Uterus (tissue), 4 donors: ENCODE data around the gene NUDT17. TPM values are rescaled to one million over a fixed set of nuclear protein-coding genes. Genes with fewer than 3 reads are reported as not detected.
A peak's percentile ranks its signal among the peaks of the same experiment; 100 is the strongest.

ENCODE experiments used
- DNase-seq, 2 donors: peaks; one replicate each; pipeline ENCODE4 v3.0.0-alpha.2; 2019 to 2020
- H3K27ac ChIP-seq, 2 donors: fragments of 200-600 bp; sonication (generic); 1 replicate in 1 of 2; 2 replicates in 1 of 2; pipeline ENCODE4 v1.5.1; 2016 to 2018
- H3K27me3 ChIP-seq, 2 donors: fragments of 200-600 bp; sonication (generic); one replicate each; pipeline ENCODE4 v1.5.1; 2018 to 2019; ENCODE audit warnings: control low read depth in 1 of 2
- H3K36me3 ChIP-seq, 2 donors: fragments of 200-600 bp; sonication (generic); one replicate each; pipeline ENCODE4 v1.5.1; 2019; ENCODE audit warnings: control low read depth in 1 of 2
- H3K4me1 ChIP-seq, 2 donors: fragments of 200-600 bp; sonication (generic); one replicate each; pipeline ENCODE4 v1.5.1; 2018 to 2019; ENCODE audit warnings: control low read depth in 1 of 2
- H3K4me3 ChIP-seq, 2 donors: fragments of 200-600 bp; sonication (generic); 1 replicate in 1 of 2; 2 replicates in 1 of 2; pipeline ENCODE4 v1.5.1; 2018 to 2019; ENCODE audit warnings: mild to moderate bottlenecking in 1 of 2
- H3K9me3 ChIP-seq, 2 donors: fragments of 200-600 bp; sonication (generic); one replicate each; pipeline ENCODE4 v1.5.1; 2019; ENCODE audit warnings: control low read depth in 1 of 2
- CTCF ChIP-seq, 4 experiments: fragments of 200-600 bp in 2 of 4; fragments of 450-650 bp in 2 of 4; sonication (generic) in 2 of 4; IDR thresholded peaks; one replicate each; pipeline ENCODE4 v1.5.1; 2016 to 2019; ENCODE audit warnings: antibody characterized with exemption in 4 of 4, mild to moderate bottlenecking in 2 of 4, moderate library complexity in 1 of 4
- POLR2A ChIP-seq, 2 donors: fragments of 450-650 bp; IDR thresholded peaks; one replicate each; pipeline ENCODE4 v1.6.1; 2016; ENCODE audit warnings: antibody characterized with exemption in 2 of 2, mild to moderate bottlenecking in 1 of 2, moderate library complexity in 1 of 2
- intact Hi-C: fragments of 100-400 bp; cut with DNase I; formaldehyde crosslinking; loops from one replicate; pipeline ENCODE4 v1.15.1; 2023; ENCODE audit warnings: low total_unique reads
- total RNA-seq, 4 donors: library from RNA; depleted of rRNA in 3 of 4; stranded (reverse); fragments of >200 nt in 3 of 4; gene quantifications; one replicate each; pipeline versions ENCODE4 v1.1.0 to v1.2.4, GENCODE V29; 2014 to 2023
- donor health status: DM: yes; HTN: yes; CAD: no.

The NUDT17 gene
- total RNA-seq, 4 donors from 2014 or later, result 2.5 to 5.6 (median 4.7) TPM; not detected in 1

GRCh38 chr1:145855426-145855948 lies 10.1 kb downstream of the NUDT17 start:
- TF ChIP-seq POLR2A (IDR thresholded peaks at IDR 0.05) (no peak), CTCF (IDR thresholded peaks at IDR 0.05) (no peak)
- intact Hi-C loops, result no loop called here
- Histone ChIP-seq H3K27me3 (no peaks in the 10 kb centered on the region), H3K4me3 (no peak overlapping the region), H3K4me1 (peaks cover 0 to 6% of the 10 kb centered on the region in 2 donors), H3K36me3 (no peaks in the 10 kb centered on the region), H3K27ac (no peak overlapping the region), H3K9me3 (no peaks in the 10 kb centered on the region)
- no peak for DNase-seq

GRCh38 chr1:145857170-145857569 lies 11.7 kb downstream of the NUDT17 start:
- Histone ChIP-seq H3K27ac (peak overlapping the region in 1 of 2 donors; percentile 35), H3K4me1 (peaks cover 0 to 6% of the 10 kb centered on the region in 2 donors), H3K4me3 (no peak overlapping the region), H3K9me3 (no peaks in the 10 kb centered on the region), H3K27me3 (no peaks in the 10 kb centered on the region), H3K36me3 (no peaks in the 10 kb centered on the region)
- intact Hi-C loops, result no loop called here
- no peak for DNase-seq
- TF ChIP-seq CTCF (IDR thresholded peaks at IDR 0.05) (no peak), POLR2A (IDR thresholded peaks at IDR 0.05) (no peak)

GRCh38 chr1:145858238-145858900 lies 12.9 kb downstream of the NUDT17 start:
- peak overlapping the region; percentile 93 to 95 for H3K27ac ChIP-seq
- no peaks in the 10 kb centered on the region for H3K36me3 ChIP-seq
- intact Hi-C loops, result no loop called here
- TF ChIP-seq CTCF (IDR thresholded peaks at IDR 0.05) (no peak), POLR2A (IDR thresholded peaks at IDR 0.05) (no peak)
- DNase-seq, result peak; percentile 61 to 67
- H3K4me3 ChIP-seq, result peak overlapping the region; percentile 77 to 95
- H3K9me3 ChIP-seq, result no peaks in the 10 kb centered on the region
- no peaks in the 10 kb centered on the region for H3K27me3 ChIP-seq
- peaks cover 0 to 6% of the 10 kb centered on the region in 2 donors for H3K4me1 ChIP-seq

GRCh38 chr1:145858901-145859490 lies 13.6 kb downstream of the NUDT17 start, which contains the start of gene PIAS3:
Gene PIAS3, minus strand, starts transcription at chr1:145859081. Its CDS starts 91 bp downstream, at chr1:145858990.
- H3K4me1 ChIP-seq, result peaks cover 0 to 6% of the 10 kb centered on the region in 2 donors
- intact Hi-C loops, result no loop called here
- TF ChIP-seq CTCF (IDR thresholded peaks at IDR 0.05) (peak in 1 of 4 experiments; percentile 9), POLR2A (IDR thresholded peaks at IDR 0.05) (peak; percentile 82 to 88)
- peak within 1 kb of the TSS; percentile 93 to 95 for H3K27ac ChIP-seq
- H3K27me3 ChIP-seq, result no peaks in the 10 kb centered on the region
- no peaks in the 10 kb centered on the region for H3K9me3 ChIP-seq
- peak; percentile 96 for DNase-seq
- no peaks in the 10 kb centered on the region for H3K36me3 ChIP-seq
- H3K4me3 ChIP-seq, result peak within 1 kb of the TSS; percentile 77 to 95

GRCh38 chr1:145859491-145860023 lies 14.1 kb downstream of the NUDT17 start:
- intact Hi-C loops, result no loop called here
- Histone ChIP-seq H3K9me3 (no peaks in the 10 kb centered on the region), H3K27ac (peak overlapping the region; percentile 93 to 95), H3K4me1 (peaks cover 0 to 6% of the 10 kb centered on the region in 2 donors), H3K27me3 (no peaks in the 10 kb centered on the region), H3K4me3 (peak overlapping the region; percentile 77 to 95), H3K36me3 (no peaks in the 10 kb centered on the region)
- TF ChIP-seq CTCF (IDR thresholded peaks at IDR 0.05) (peak in 3 of 4 experiments; percentile 22 to 46 (median 35)), POLR2A (IDR thresholded peaks at IDR 0.05) (peak; percentile 88)
- DNase-seq, result peak; percentile 94 to 95
